Measurements from ENCODE around the gene FAM120C. TPM values are rescaled to one million over a fixed set of nuclear protein-coding genes. Genes with fewer than 3 reads are reported as not detected.

FAM120C gene
- total RNA-seq = 0.85 and 4.3 TPM in 2 replicates

GRCh38 chrX:54182864-54183613, at the start of gene FAM120C:
Gene FAM120C, minus strand, starts transcription at chrX:54183254. Its CDS starts 56 bp downstream, at chrX:54183198.

GRCh38 chrX:54044126-54044876, 138.8 kb downstream of the FAM120C start, which contains the start of gene PHF8:
Gene PHF8, minus strand, starts transcription at chrX:54044473. Its CDS starts 1,745 bp downstream, at chrX:54042728.

Other genes starting within 250 kb of the FAM120C start
- 9.6 and 12.8 TPM in 2 replicates for gene PHF8, start 138.8 kb downstream of the FAM120C start, total RNA-seq
- gene WNK3, start 174.8 kb upstream of the FAM120C start, total RNA-seq = 1.3 and 1.4 TPM in 2 replicates

All from tracheal epithelial cell (primary cell).